GM12873 (cell line): ENCODE data around the gene ADISSP.

ENCODE experiments used
- CTCF ChIP-seq: IDR thresholded peaks from 2 replicates; pipeline ENCODE4 v1.5.1; 2012; ENCODE audit warnings: low read depth, mild to moderate bottlenecking, moderate library complexity, low read length, control low read depth; ENCODE audit not compliant: insufficient read depth; ENCODE audit errors: missing control alignments

Gene ADISSP

DNA sequence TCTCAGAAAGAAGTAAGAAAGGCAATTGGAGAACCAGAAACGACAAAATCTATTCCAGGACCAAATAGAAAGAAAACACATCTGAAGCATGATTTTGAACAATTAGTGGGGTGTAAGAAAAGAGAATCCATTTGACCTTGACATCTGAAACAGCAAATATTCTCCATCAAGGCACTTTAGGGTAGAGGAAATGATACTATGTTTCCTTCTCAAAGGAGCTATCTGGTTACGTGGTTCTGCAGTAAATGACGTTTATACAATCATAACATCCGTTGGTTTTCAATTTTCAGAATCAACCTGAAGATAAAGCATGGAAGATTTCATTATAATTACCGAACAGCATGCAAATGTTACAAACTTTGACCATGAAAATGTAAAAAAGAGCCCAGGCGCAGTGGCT is 46.9 kb downstream of the ADISSP start:
- TF ChIP-seq CTCF = no peak

DNA sequence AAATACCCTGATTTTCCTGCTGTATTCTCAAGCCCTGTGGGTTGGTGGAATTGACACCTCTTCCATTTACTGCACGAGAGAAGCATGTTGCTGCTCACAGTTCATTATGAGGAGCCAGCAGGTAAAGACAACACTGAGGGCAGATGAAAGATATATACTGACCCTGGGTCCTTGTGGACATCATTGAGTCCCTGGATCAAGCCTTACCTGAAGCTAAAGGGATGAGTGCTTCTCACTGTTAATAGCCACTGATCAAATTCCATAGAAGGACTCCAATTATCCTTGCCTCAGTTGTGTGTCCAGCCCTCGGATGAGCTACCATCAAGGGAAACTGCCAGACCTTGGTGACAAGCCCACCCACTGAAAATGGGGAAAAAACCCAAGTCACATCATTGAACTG is 47.5 kb downstream of the ADISSP start:
- no peak for TF ChIP-seq CTCF

- no peak for TF ChIP-seq CTCF
These were observed 48.5 kb downstream of the ADISSP start for GRCh38 chr20:3719046-3719445.

DNA sequence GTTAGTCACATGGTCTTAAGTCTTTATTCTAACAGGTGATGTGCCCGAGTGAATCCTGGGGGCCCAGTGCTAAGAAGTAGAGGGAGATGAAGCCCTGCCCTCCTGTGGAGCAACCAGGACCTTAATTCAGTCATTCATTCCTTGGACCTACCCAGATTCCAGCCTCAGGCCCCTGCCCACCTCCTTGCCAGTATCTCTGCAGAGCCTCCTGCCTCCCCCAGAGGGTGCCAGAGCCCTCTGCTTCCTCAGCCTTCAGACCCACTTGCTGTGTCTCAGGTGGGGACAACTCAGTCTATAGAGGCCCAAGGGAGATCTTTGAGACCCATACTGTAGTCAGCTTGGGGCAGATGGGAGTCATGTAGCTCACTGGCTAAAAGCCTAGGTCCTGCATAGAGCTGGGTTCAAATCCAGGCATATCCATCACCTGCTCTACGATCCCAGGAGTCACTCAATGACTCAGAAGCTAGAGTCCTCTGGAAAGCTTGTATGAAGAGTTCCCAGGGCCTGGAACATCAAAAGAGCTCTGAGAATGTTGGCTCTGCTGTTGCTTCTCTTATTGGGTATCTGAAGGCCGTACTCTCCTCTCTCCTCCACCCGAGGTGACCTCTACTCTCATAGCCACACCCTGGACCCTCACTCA is 51.2 kb downstream of the ADISSP start:
- TF ChIP-seq CTCF = peak; percentile 79

DNA sequence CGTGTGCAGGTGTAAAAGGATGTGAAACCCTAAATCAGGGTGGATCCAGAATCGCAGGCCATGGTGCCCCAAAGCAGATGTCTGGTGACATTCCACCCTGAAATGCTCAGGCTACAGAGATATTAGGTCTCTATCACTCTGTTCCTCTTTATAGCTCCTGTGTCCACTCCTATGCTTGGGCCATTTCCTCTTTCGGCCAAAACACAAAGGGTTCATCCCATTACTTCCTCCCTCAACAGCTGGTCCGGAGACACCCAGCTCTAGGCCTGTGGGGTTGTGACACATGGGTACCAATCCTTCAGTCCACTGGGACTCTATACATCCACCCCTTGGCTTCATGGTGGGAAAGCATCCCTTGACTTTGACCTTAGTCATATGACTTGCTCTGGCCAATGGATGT is 53.5 kb downstream of the ADISSP start:
- TF ChIP-seq CTCF = no peak

- TF ChIP-seq CTCF = no peak
These were observed 55.2 kb downstream of the ADISSP start, which contains the start of gene SIGLEC1 for GRCh38 chr20:3712279-3712873. SIGLEC1 (minus strand) TSS chr20:3712600; CDS start chr20:3707128, 5,472 bp downstream.

- no peak for TF ChIP-seq CTCF
These were observed 56.0 kb downstream of the ADISSP start for GRCh38 chr20:3711484-3711941.
